Naive thymus-derived CD4-positive, alpha-beta T cell (primary cell): ENCODE data around the gene FILIP1L. TPM values are rescaled to one million over a fixed set of nuclear protein-coding genes. Genes with fewer than 3 reads are reported as not detected.

Experiments used
- ATAC-seq: fragments of 150-1000 bp; cut with Tn5 transposase; 2 replicates; pipeline ENCODE4 v1.10.0; 2021; ENCODE audit warnings: mild to moderate bottlenecking, moderate library complexity
- CTCF ChIA-PET: fragments of 350-600 bp; sonication (Branson Sonifier 250); formaldehyde crosslinking; loops from one replicate; lab custom pipeline; 2021; ENCODE audit warnings: antibody characterized with exemption; lab: Charles Lee
- POLR2A ChIA-PET: fragments of 350-600 bp; sonication (Branson Sonifier 250); formaldehyde crosslinking; loops from one replicate; lab custom pipeline; 2021; ENCODE audit warnings: antibody characterized with exemption, inconsistent platforms; lab: Charles Lee
- DNase-seq, 9 donors: peaks; one replicate each; pipeline versions ENCODE4 v3.0.0 to v3.0.0-alpha.2; 2020 to 2022; ENCODE audit warnings: mixed read lengths in 1 of 9
- H3K27ac ChIP-seq: one replicate; pipeline ENCODE4 v1.7.0; 2013; ENCODE audit warnings: mild to moderate bottlenecking, low read depth, low read length, moderate library complexity
- H3K27me3 ChIP-seq, 2 donors: one replicate each; pipeline ENCODE4 v1.7.0; 2013; ENCODE audit warnings: low read length in 2 of 2, mild to moderate bottlenecking in 2 of 2, moderate library complexity in 2 of 2; ENCODE audit not compliant: control insufficient read depth in 2 of 2, insufficient read depth in 2 of 2
- H3K36me3 ChIP-seq, 3 experiments: 1 replicate in 2 of 3; 2 replicates in 1 of 3; pipeline ENCODE4 v1.7.0; 2013; ENCODE audit warnings: low read length in 3 of 3, mild to moderate bottlenecking in 3 of 3, moderate library complexity in 1 of 3; ENCODE audit not compliant: insufficient read depth in 3 of 3, control insufficient read depth in 2 of 3
- H3K4me1 ChIP-seq, 2 donors: one replicate each; pipeline ENCODE4 v1.7.0; 2013; ENCODE audit warnings: low read length in 2 of 2, mild to moderate bottlenecking in 2 of 2, moderate library complexity in 1 of 2; ENCODE audit not compliant: control insufficient read depth in 2 of 2, insufficient read depth in 2 of 2
- H3K4me3 ChIP-seq: 2 replicates; pipeline ENCODE4 v1.7.0; 2013; ENCODE audit warnings: mild to moderate bottlenecking, low read length
- H3K9me3 ChIP-seq, 3 experiments: 1 replicate in 2 of 3; 2 replicates in 1 of 3; pipeline ENCODE4 v1.7.0; 2013; ENCODE audit warnings: low read length in 3 of 3; ENCODE audit not compliant: control insufficient read depth in 2 of 3
- H3K27ac Mint-ChIP-seq, 9 donors: one replicate each; pipeline ENCODE4 v1.8.0; 2020 to 2022; ENCODE audit warnings: mixed read lengths in 9 of 9, mild to moderate bottlenecking in 8 of 9, moderate library complexity in 5 of 9, inconsistent platforms in 2 of 9
- H3K27me3 Mint-ChIP-seq, 5 donors: one replicate each; pipeline ENCODE4 v1.8.0; 2021 to 2022; ENCODE audit warnings: mixed read lengths in 5 of 5, mild to moderate bottlenecking in 1 of 5
- H3K36me3 Mint-ChIP-seq, 5 donors: one replicate each; pipeline ENCODE4 v1.8.0; 2020 to 2022; ENCODE audit warnings: mixed read lengths in 5 of 5, mild to moderate bottlenecking in 3 of 5, inconsistent platforms in 1 of 5
- H3K4me1 Mint-ChIP-seq, 7 donors: one replicate each; pipeline ENCODE4 v1.8.0; 2020 to 2022; ENCODE audit warnings: mixed read lengths in 7 of 7, mild to moderate bottlenecking in 3 of 7, inconsistent platforms in 1 of 7
- H3K4me3 Mint-ChIP-seq, 10 donors: one replicate each; pipeline ENCODE4 v1.8.0; 2020 to 2022; ENCODE audit warnings: mild to moderate bottlenecking in 10 of 10, mixed read lengths in 10 of 10, moderate library complexity in 6 of 10, inconsistent platforms in 2 of 10
- H3K9me3 Mint-ChIP-seq, 11 donors: one replicate each; pipeline ENCODE4 v1.8.0; 2020 to 2022; ENCODE audit warnings: mixed read lengths in 11 of 11, mild to moderate bottlenecking in 4 of 11, inconsistent platforms in 1 of 11, moderate library complexity in 1 of 11
- intact Hi-C, 2 donors: fragments of 100-400 bp; cut with micrococcal nuclease; formaldehyde crosslinking; loops; one replicate each; pipeline ENCODE4 v1.15.1; 2023
- polyA plus RNA-seq, 2 donors: library from polyadenylated mRNA; unstranded; fragments of 300-500 nt; fragmentation: Illumina TruSeq; gene quantifications; one replicate each; pipeline ENCODE4 v1.2.3, GENCODE V29; 2021
- total RNA-seq, 6 experiments: library from RNA in 5 of 6; stranded (reverse) in 5 of 6; gene quantifications; 1 replicate in 5 of 6; 2 replicates in 1 of 6; pipeline ENCODE4 v1.2.3 and lab custom pipeline; 2021 to 2026

The FILIP1L gene
- total and polyA plus RNA-seq, 7 experiments from 2014 or later = 0.13 to 6.7 (median 0.39) TPM; not detected in 2

DNA sequence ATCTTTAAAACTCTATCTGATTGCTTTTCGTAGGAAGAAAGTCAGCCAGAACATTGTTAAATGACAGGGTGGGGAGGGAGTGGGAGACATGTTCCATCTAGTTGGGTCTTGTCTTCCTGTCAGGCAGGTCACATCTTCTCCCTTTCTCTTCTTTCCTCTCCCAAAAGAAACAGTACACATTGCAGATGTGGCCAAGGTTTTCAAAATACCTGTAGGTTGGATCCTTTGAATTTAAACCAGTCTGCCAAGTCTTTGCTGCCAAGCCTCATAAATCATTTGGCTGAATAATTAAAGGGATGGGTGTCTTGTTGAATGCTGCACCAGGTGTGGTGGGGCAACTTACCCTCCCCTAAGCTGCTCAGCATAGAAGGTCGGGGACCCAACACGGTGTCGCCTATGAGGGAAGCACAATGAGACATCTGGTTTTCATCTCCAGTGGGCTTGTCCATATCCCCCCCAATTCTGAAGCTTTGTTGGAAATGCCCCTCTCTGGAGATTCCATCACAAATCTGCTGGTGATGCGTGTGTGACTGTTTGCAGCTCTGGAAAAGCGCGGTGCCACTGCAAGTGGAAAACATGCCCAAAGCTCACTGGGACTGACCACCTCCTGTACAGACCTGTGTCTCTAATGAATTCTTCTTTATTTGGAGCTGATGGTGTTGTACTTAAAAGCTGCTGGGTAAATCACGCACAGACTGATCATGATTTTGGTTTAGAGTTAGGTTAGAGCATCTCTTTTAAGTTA is 112.6 kb downstream of the FILIP1L start:
- no peak overlapping the region for H3K27ac Mint-ChIP-seq
- Histone ChIP-seq H3K27me3 (no peaks in the 10 kb centered on the region), H3K36me3 (no peaks in the 10 kb centered on the region), H3K4me3 (no peak overlapping the region), H3K27ac (no peak overlapping the region), H3K4me1 (no peaks in the 10 kb centered on the region), H3K9me3 (no peaks in the 10 kb centered on the region)
- H3K27me3 Mint-ChIP-seq = no peaks in the 10 kb centered on the region
- CTCF ChIA-PET = no interaction called here
- H3K9me3 Mint-ChIP-seq = peaks cover 0 to 6% (median 0%) of the 10 kb centered on the region in 11 donors
- H3K4me1 Mint-ChIP-seq = peaks cover 0 to 17% (median 4%) of the 10 kb centered on the region in 7 donors
- no peak for DNase-seq
- POLR2A ChIA-PET = no interaction called here
- intact Hi-C loops = no loop called here
- H3K36me3 Mint-ChIP-seq = peaks cover 4 to 19% (median 5%) of the 10 kb centered on the region in 5 donors
- no peak overlapping the region for H3K4me3 Mint-ChIP-seq
- ATAC-seq = no peak

DNA sequence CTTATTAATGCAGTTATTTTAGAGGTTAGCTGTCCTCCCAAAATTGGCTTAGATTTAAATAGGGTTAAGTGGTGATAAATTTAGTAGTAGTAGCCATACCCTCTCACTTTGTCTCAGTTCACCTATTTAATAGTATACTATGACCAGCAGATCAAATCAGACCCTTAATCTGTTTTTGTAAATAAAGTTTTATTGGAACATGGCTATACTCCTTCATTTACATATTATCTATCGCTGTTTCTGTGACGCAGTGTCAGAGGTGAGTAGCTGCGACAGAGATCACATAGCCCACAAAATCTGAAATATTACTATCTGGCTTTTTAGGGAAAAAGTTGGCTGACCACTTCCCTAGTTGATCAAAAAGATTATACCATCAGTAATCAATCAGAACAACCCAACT is 113.2 kb downstream of the FILIP1L start:
- DNase-seq = no peak
- peaks cover 6 to 23% (median 10%) of the 10 kb centered on the region in 5 donors for H3K36me3 Mint-ChIP-seq
- no peak overlapping the region for H3K27ac ChIP-seq
- H3K4me3 Mint-ChIP-seq = no peak overlapping the region
- intact Hi-C loops = no loop called here
- ChIA-PET POLR2A (no interaction called here), CTCF (no interaction called here)
- peaks cover 0 to 10% (median 5%) of the 10 kb centered on the region in 11 donors for H3K9me3 Mint-ChIP-seq
- no peak overlapping the region for H3K27ac Mint-ChIP-seq
- no peak overlapping the region for H3K4me3 ChIP-seq
- H3K27me3 ChIP-seq = no peaks in the 10 kb centered on the region
- H3K27me3 Mint-ChIP-seq = no peaks in the 10 kb centered on the region
- no peaks in the 10 kb centered on the region for H3K9me3 ChIP-seq
- no peak for ATAC-seq
- no peaks in the 10 kb centered on the region for H3K36me3 ChIP-seq
- H3K4me1 ChIP-seq = no peaks in the 10 kb centered on the region
- H3K4me1 Mint-ChIP-seq = peaks cover under 1 to 17% (median 4%) of the 10 kb centered on the region in 7 donors

DNA sequence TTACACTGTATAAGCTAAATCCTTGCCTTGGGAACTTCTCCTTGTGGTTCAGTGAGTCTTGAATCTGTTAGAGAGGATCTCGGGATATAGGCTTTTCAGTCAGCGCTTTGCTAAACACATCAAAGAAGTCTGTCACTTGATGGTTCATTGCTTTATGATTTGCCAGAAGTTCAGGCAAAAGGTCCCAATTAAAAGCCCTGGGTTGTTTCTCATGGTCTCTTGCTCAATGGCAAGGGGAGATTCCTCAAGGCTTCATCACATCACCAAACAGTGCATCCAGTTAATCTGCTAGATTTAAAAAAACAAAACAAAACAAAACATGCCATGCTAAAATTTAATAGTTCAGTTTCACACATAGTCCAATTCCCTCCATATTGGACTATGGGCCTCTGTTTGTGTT is 114.8 kb downstream of the FILIP1L start:
- H3K27ac ChIP-seq = no peak overlapping the region
- Mint-ChIP-seq H3K9me3 (peaks cover 0 to 24% (median 11%) of the 10 kb centered on the region in 11 donors), H3K27me3 (no peaks in the 10 kb centered on the region), H3K27ac (no peak overlapping the region), H3K36me3 (peaks cover 9 to 38% (median 15%) of the 10 kb centered on the region in 5 donors), H3K4me1 (peaks cover 2 to 10% (median 4%) of the 10 kb centered on the region in 7 donors), H3K4me3 (no peak overlapping the region)
- H3K36me3 ChIP-seq = no peaks in the 10 kb centered on the region
- no peak for ATAC-seq
- H3K4me1 ChIP-seq = no peaks in the 10 kb centered on the region
- no peak overlapping the region for H3K4me3 ChIP-seq
- intact Hi-C loops = no loop called here
- POLR2A ChIA-PET = no interaction called here
- no peak for DNase-seq
- H3K9me3 ChIP-seq = peaks cover 0 to 3% (median 0%) of the 10 kb centered on the region in 3 experiments
- CTCF ChIA-PET = no interaction called here
- no peaks in the 10 kb centered on the region for H3K27me3 ChIP-seq

DNA sequence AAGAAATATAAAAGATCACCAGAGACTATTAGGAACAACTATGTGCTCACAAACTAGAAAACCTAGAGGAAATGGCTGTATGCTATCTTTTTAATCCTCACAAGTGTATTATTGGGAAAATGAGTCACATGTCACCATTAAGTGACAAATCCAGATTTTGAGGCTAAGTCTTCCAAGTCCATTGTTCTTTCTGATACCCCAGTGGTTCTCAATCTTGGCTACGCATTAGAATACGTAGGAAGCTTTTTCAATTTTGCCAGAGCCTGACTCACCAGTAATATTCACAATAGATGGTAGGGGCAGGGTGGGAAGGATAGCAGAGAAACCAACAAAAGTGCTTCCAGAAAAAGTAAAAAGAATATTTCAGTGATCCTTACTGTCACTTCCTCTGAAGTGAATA is 117.0 kb downstream of the FILIP1L start:
- Mint-ChIP-seq H3K4me1 (peaks cover 0 to 5% (median 3%) of the 10 kb centered on the region in 7 donors), H3K9me3 (peaks cover 7 to 46% (median 27%) of the 10 kb centered on the region in 11 donors), H3K4me3 (no peak overlapping the region), H3K27me3 (no peaks in the 10 kb centered on the region), H3K36me3 (peaks cover 21 to 59% (median 33%) of the 10 kb centered on the region in 5 donors), H3K27ac (no peak overlapping the region)
- ATAC-seq (no peak), DNase-seq (no peak)
- intact Hi-C loops = no loop called here
- CTCF ChIA-PET = no interaction called here
- peaks cover 0 to 10% (median 0%) of the 10 kb centered on the region in 3 experiments for H3K9me3 ChIP-seq
- no peaks in the 10 kb centered on the region for H3K4me1 ChIP-seq
- H3K27me3 ChIP-seq = no peaks in the 10 kb centered on the region
- H3K36me3 ChIP-seq = no peaks in the 10 kb centered on the region
- no peak overlapping the region for H3K4me3 ChIP-seq
- H3K27ac ChIP-seq = no peak overlapping the region
- POLR2A ChIA-PET = no interaction called here

DNA sequence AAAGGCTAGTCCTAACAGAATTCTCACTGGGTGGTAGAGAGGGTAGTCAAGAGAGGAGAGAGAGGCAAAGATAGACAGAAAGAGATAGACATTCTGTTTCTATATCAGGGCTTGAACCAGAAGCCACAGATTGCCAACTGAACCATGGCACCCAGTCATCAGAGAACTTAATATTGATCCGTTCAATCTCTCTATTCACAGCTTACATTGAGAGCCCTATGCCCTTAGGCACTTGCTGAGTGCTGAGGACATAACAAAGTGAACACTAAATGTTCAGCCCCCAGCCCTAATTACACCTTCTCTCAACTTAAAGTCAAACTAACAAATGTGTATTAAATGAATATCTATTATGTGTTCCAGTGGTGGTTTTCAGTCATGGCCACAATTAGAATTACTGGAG is 124.1 kb downstream of the FILIP1L start:
- ChIA-PET CTCF (no interaction called here), POLR2A (no interaction called here)
- ATAC-seq (no peak), DNase-seq (no peak)
- Histone ChIP-seq H3K4me1 (no peaks in the 10 kb centered on the region), H3K27me3 (no peaks in the 10 kb centered on the region), H3K4me3 (no peak overlapping the region), H3K9me3 (peaks cover 0 to 7% (median 0%) of the 10 kb centered on the region in 3 experiments), H3K36me3 (no peaks in the 10 kb centered on the region), H3K27ac (no peak overlapping the region)
- intact Hi-C loops = no loop called here
- Mint-ChIP-seq H3K4me1 (peaks cover 0 to 5% (median 0%) of the 10 kb centered on the region in 7 donors), H3K4me3 (no peak overlapping the region), H3K27ac (no peak overlapping the region), H3K27me3 (no peaks in the 10 kb centered on the region), H3K36me3 (peaks cover 15 to 35% (median 28%) of the 10 kb centered on the region in 5 donors), H3K9me3 (peaks cover 0 to 33% (median 17%) of the 10 kb centered on the region in 11 donors)

DNA sequence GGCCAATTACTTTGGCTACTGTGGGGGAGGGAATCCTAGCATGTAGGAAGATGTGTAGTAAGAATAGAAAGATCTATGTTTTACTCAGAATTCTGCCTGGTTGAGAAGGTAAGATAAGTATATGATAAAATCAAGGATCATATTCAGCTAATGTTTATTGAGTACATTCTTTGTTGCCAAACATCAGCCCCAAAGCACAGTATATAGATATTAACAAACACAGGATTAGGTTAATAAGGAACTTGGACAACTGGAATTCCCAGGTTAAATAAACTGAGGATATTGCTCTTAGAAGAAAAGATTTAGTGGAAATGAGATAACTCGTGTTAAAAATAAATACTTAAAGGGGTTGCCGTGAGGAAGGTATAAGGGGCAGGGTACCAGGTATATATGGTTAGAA is 129.6 kb downstream of the FILIP1L start:
- no peaks in the 10 kb centered on the region for H3K27me3 Mint-ChIP-seq
- no peak overlapping the region for H3K27ac Mint-ChIP-seq
- no peaks in the 10 kb centered on the region for H3K36me3 ChIP-seq
- intact Hi-C loops = no loop called here
- H3K27me3 ChIP-seq = no peaks in the 10 kb centered on the region
- CTCF ChIA-PET = interaction anchor here (0.7 kb wide), 1 partner anchor 223 kb away, joined by 3 read pairs; no protein-coding TSS in a partner anchor
- H3K9me3 ChIP-seq = no peaks in the 10 kb centered on the region
- H3K36me3 Mint-ChIP-seq = peaks cover 2 to 23% (median 10%) of the 10 kb centered on the region in 5 donors
- no peak overlapping the region for H3K27ac ChIP-seq
- no peak for DNase-seq
- no peaks in the 10 kb centered on the region for H3K4me1 ChIP-seq
- POLR2A ChIA-PET = no interaction called here
- peaks cover 0 to 5% (median 0%) of the 10 kb centered on the region in 7 donors for H3K4me1 Mint-ChIP-seq
- no peak for ATAC-seq
- no peaks in the 10 kb centered on the region for H3K9me3 Mint-ChIP-seq
- no peak overlapping the region for H3K4me3 ChIP-seq
- no peak overlapping the region for H3K4me3 Mint-ChIP-seq

DNA sequence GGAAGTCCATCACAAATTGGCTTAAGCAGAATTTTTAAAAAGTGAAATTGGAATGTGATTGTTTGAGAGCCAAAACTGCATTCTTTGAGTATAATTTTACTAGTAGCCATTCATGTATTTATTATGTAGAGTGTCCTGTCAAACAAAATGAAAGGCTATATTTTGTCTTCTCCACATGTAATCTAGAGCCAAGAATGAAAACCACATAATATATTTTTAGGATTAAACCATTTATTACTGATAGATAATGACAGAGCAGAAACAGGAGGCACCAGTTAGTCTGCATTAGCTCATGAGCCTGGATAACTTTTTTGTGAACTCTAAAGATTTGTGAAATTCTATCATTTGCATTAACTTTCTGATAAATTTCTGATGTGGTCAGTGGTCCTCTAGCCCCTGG is 130.2 kb downstream of the FILIP1L start:
- intact Hi-C loops = no loop called here
- Mint-ChIP-seq H3K27me3 (no peaks in the 10 kb centered on the region), H3K4me3 (no peak overlapping the region), H3K9me3 (no peaks in the 10 kb centered on the region), H3K4me1 (peaks cover 0 to 5% (median 0%) of the 10 kb centered on the region in 7 donors), H3K36me3 (peaks cover 2 to 25% (median 10%) of the 10 kb centered on the region in 5 donors), H3K27ac (no peak overlapping the region)
- no peaks in the 10 kb centered on the region for H3K27me3 ChIP-seq
- ChIA-PET POLR2A (no interaction called here), CTCF (no interaction called here)
- ATAC-seq (no peak), DNase-seq (no peak)
- H3K4me1 ChIP-seq = no peaks in the 10 kb centered on the region
- H3K4me3 ChIP-seq = no peak overlapping the region
- no peak overlapping the region for H3K27ac ChIP-seq
- H3K36me3 ChIP-seq = no peaks in the 10 kb centered on the region
- no peaks in the 10 kb centered on the region for H3K9me3 ChIP-seq
